ENCODE measurements around the gene TMPRSS11F.
"Not testable (repeated sequence)": the region's sequence is repeated elsewhere in the genome, so short reads cannot be mapped to it uniquely, and the experiment has no call there.

TMPRSS11F gene

DNA sequence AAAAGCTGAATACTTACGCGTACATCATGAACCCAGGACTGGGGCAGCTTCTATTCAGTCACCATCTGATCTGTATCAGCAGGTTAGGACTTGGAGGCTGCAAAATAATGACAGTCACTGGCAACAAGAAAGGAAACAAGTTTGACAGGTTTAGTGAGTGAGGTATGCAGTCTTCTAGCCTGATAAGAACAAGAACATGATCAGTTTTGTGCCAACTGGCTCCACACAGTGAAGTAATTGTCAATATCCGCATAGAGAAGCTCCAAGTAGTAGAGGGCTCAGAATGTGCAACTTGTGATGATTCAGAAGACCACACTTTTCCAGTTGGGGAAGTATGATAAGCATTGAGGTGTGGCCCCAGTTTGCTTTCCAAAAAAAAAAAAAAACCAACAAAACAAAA is at the start of gene TMPRSS11F:
Gene TMPRSS11F (minus strand): TSS at position 77 of the 400 bp plus-strand sequence. CDS start 49 bp downstream, at position 28.
- no peak within 1 kb of the TSS for H3K4me3 ChIP-seq (ENCODE audit: low read depth, low read length)

DNA sequence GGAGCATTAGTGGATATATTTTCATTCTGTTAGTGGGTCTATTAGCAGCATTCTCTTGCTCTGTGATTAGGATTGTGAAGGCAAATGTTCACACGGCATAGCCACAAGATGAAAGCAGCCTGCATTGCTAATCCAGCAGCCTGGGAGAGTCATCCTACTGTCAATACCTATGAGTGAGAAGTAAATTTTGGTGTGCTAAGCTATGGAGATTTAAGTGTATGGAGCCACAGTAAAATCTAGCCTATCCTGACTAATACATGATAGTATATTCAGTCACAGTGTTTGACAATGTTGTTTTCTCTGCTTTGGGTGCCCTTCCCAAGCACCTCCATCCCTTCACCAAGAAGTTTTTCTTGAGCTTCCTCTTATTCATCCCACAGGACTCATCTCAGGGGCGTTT is 47.2 kb upstream of the TMPRSS11F start:
- H3K4me3 ChIP-seq (ENCODE audit: low read depth, low read length) = no peak overlapping the region

DNA sequence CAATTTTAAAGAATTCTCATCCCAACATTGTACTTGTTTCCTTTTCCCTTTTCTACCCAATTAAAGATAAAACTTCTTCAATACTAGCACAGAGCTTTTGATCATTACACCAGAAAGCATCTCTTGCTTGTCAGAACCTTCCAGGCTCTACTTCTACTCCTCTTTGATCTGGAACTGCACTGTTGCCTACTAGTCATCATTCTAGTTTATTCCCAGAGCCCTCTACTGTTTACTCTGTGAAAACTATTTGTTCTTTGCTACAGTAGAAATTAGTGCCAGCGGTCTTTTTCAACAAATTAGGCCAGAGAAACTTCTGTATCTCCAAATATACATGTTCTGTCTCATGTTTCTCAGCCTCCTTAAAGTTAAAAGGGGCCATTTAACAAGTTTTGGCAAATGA is 46.8 kb upstream of the TMPRSS11F start:
- no peak overlapping the region for H3K4me3 ChIP-seq (ENCODE audit: low read depth, low read length)

DNA sequence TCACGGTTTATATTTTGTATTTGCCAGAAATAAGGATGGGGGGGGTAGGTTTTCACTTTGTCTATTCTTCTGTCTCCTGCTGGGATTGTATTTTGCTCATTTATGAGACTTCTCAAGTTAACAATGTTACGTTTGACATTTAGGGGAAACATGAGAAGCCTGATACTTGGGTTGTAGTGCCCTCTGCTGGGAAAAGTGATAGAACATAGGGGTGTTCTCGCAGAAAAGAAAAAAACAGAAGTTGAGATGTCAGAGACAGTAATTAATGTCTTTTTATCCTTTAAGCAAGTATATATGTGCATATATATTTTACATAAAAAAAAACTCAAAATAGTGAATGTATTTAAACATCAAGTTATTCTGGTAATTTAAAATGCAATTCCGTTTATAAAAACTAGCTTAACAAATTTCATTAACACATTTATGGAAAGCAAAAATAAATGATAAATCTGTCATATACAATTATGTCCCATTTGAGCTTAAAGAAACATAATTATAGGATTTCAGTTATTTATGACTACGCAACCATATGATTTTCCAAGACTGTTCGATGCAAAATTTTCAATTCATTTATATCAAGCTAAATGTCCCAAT is 46.0 kb upstream of the TMPRSS11F start:
- no peak overlapping the region for H3K4me3 ChIP-seq (ENCODE audit: low read depth, low read length)

DNA sequence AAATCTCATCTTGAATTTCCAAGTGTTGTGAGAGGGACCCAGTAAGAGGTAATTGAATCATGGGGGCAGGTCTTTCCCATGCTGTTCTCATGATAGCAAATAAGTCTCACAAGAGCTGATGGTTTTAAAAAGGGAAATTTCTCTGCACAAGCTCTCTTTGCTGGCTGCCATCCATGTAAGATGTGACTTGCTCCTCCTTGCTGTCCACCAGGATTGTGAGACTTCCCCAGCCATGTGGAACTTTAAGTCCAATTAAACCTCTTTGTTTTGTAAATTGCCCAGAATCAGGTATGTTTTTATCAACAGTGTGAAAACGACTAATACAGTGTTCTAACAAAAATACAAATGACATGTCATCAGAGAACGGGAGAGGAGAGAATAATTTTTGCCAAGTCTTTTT is 44.7 kb upstream of the TMPRSS11F start:
- not testable (repeated sequence) for H3K4me3 ChIP-seq (ENCODE audit: low read depth, low read length)

DNA sequence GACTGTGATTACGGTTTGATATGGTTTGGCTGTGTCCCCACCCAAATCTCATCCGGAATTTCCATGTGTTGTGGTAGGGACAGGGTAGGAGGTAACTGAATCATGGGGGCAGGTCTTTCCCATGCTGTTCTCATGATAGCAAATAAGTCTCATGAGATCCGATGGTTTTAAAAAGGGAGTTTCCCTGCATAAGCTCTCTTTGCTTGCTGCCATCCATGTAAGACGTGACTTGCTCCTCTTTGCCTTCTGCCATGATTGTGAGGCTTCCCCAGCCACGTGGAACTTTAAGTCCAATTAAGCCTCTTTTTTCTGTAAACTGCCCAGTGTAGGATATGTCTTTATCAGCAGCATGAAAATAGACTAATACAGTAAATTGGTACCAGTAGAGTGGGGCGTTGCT is 42.5 kb upstream of the TMPRSS11F start:
- not testable (repeated sequence) for H3K4me3 ChIP-seq (ENCODE audit: low read depth, low read length)

DNA sequence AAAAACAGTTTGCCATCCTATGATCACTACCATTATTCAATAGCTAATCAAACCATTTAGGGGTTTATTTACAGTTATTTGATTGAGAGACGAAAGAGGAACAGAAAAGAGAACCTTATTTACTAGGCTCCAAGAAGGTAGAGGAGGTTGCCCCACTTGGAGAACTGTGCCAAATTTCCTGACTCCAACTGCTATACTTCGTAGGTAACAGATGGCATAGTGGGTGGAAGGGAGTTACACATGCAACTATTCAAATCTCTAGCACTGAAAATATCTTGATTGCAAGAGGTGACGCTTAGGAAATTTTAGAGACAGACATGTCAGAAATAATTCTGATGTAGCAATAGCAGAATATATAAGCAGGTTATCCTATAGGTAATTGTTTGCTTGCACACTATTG is 38.0 kb upstream of the TMPRSS11F start:
- H3K4me3 ChIP-seq (ENCODE audit: low read depth, low read length) = no peak overlapping the region

DNA sequence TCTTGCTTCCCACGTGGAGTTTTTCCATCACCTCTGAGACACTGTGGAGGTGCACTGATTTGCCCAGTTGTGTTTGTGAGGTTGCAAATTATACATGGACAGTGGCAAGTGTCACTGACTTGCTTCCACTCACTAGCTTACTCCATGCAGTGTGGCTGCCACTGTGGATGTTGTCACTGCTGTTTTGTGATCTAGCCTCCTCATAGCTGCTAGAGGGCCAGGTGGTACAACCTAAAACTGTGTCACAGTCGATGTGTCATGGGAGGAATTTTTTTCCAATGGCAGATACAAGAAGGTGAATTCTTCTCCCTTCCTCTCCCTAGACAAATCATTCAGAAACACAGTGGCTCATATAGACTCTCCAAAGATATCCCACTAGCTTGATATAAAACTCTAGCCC is 37.5 kb upstream of the TMPRSS11F start:
- H3K4me3 ChIP-seq (ENCODE audit: low read depth, low read length) = no peak overlapping the region

DNA sequence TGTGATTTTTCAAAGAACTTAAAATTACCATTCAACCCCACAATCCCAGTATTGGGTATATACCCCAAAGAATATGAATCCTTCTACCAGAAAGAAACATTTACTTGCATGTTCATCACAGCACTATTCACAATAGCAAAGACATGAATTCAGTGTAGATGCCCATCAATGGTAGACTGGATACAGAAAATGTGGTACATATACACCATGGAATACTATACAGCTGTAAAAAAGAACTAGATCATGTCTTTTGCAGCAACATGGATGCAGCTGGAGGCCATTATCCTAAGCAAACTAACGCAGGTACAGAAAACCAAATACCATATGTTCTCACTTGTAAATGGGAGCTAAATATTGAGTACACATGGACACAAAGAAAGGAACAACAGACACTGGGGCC is 34.1 kb upstream of the TMPRSS11F start:
- no peak overlapping the region for H3K4me3 ChIP-seq (ENCODE audit: low read depth, low read length)

DNA sequence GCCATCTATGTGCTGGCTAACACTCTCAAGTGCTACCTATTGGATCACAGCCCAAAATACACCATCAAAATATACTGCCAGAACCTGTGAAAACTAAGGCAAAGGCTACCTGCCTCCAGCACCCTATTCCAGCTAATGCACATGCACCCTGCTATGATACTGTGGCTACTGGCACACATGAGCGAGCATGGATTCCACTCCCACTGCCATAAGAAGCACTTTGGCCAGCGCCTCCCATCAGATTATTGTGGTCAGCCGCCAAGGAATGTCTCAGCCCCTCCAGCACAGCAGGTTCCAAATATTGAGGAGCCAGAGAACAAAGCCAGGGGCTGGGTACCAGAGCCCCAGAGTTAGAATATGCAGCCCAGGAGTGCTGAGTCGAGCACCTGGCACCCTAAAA is 32.5 kb upstream of the TMPRSS11F start:
- no peak overlapping the region for H3K4me3 ChIP-seq (ENCODE audit: low read depth, low read length)

DNA sequence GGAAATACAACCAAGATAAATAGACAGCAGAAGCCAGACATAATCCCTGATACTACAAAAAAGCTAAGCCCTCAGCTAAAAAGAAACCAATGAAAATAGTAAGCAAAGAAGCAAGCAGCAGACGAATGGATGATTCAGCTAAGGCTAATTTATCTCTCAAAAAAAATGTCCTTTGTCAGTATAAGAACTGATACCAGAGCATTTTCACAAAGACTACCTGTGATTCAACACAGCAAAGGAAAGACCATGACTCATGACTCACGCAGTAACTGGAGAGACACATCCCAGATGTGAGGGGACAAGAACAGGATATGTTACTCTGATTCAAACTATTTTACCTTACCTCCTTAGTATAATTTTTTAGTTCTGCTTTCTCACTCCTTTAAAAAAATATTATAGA is 22.7 kb upstream of the TMPRSS11F start:
- no peak overlapping the region for H3K4me3 ChIP-seq (ENCODE audit: low read depth, low read length)

DNA sequence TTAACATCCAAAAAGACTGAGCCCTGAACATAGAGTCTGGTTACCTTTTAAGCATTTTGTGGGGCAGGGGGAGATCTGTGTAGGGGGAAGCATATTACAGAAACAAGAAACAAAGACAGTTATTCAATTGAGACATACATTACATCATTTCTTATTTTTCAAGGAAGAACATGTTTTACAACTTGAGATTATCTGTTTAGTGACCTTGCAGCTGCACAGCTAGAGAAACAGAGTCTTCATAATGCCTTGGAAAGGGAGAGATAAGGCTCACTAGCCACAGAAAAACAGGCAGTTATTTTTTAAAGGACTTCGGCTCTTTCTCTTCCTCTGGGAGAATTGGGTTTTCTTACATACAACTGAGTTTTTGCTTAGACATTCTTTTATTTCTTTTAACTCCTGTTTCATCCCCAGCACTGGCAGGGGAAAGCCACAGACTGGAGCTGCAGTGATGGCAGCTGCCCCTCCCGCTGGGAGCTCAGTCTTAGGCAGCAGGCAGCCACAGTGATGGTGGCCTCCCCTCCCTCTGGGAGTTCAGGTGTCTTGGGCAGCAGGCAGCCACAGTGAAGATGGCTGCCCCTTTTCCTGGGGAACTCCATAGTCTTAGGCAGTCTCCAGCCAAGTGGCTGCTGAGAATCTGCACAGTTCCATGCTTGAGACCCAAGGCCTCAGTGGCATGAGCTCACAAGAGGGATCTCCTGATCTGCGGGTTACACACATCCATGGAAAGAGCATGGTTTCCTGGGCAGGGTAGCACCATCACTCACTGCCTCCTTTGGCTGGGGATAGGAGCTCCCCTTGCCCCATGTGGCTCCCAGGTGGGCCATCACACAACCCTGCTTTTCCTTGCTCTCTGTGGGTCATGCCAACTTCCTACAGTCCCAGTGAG is 19.4 kb upstream of the TMPRSS11F start:
- H3K4me3 ChIP-seq (ENCODE audit: low read depth, low read length) = no peak overlapping the region

DNA sequence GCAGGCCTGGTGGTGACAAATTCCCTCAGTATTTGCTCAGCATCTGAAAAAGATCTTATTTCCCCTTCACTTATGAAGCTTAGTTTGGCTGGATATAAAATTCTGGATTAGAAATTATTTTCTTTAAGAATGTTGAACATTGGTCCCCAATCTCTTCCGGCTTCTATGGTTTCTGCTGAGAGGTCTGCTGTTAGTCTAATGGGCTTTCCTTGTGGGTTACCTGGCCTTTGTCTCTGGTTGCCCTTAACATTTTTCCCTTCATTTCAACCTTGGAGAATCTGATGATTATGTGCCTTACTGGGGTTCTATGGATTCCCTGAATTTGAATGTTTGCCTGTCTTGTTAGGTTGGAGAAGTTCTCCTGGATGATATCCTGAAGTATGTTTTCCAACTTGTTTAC is 17.4 kb upstream of the TMPRSS11F start:
- no peak overlapping the region for H3K4me3 ChIP-seq (ENCODE audit: low read depth, low read length)

DNA sequence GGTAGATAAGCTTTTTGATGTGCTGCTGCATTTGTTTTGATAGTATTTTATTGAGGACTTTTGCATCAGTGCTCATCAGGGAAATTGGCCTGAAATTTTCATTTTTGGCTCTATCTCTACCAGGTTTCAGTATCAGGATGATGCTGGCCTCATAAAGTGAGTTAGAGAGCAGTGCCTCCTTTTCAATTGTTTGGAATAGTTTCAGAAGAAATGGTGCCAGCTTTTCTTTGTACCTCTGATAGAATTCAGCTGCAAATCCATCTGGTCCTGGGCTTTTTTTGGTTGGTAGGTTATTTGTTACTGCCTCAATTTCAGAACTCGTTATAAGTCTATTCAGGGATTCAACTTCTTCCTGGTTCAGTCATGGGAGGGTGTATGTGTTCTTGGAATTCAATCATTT is 15.6 kb upstream of the TMPRSS11F start:
- H3K4me3 ChIP-seq (ENCODE audit: low read depth, low read length) = no peak overlapping the region

DNA sequence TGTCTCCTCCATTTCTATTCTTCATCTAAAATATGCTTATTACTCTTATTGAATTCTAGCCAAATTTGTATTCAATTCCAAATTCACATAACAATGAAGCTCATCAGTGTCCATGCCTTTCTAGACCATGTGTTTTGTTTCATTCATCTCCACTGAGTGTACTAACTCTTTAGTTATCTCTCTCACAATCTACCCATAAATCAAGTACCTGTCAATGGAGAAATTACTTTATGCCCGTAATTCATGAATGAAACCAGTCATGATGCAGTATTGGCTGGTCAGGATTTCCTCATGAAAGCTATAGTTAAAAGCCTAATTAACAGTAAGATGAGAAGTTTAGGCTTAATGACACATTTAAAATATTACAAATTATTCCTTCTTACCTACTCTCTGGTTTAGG is 12.2 kb upstream of the TMPRSS11F start:
- no peak overlapping the region for H3K4me3 ChIP-seq (ENCODE audit: low read depth, low read length)

DNA sequence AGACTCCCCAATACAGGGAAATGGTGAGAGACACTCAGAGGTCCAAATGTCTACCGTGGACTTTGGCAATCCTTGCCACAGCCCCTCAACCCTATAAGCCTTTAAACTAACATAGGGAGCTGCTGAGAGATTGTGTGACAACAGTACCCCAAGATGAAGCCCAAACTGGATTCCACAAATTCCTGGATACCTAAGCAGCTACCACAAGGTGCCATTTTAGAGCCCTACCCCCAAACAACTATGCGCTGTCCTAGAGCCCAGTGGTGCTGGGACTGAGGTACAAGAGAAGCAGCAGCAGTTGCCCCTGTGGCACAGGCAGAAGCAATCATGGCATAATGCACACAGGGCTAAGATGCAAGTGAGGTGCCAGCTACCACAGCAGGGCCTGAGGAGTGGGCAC is 2.7 kb upstream of the TMPRSS11F start:
- H3K4me3 ChIP-seq (ENCODE audit: low read depth, low read length) = no peak overlapping the region

DNA sequence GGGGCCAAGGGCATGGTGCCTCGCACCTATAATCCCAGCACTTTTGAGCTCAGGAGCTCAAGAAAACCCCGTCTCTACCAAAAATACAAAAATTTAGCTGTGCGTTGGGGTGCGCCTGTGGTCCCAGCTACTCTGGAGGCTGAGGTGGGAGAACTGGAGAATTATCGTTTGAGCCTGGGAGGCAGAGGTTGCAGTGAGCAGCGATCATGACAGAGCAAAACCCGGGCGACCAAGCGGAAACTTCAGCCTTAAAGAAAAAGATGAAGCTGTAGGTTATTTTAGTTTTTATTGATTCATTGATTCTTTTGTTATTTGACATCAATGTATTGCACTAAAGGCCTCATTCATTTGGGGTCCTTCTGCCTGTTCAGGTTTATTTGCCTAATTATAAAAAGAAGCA is 5.4 kb downstream of the TMPRSS11F start:
- H3K4me3 ChIP-seq (ENCODE audit: low read depth, low read length) = no peak overlapping the region

DNA sequence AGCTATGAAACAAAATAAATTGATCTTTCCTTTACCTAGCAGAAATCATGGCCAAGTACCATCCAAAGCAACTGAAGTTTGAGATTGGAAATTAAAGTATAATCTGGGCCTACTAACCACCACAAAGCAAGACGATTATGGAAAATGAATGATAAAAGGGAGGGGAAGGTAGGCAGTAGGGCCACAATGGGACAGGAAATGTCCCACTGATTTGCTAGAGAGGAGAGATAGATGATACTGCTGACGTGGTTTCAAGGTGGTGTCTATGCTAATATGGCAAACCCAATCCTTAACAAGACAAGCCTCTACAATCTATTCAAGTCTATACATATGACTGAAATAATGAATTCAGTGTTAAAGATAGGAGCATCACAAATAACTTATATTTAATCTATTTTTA is 6.1 kb downstream of the TMPRSS11F start:
- H3K4me3 ChIP-seq (ENCODE audit: low read depth, low read length) = no peak overlapping the region

DNA sequence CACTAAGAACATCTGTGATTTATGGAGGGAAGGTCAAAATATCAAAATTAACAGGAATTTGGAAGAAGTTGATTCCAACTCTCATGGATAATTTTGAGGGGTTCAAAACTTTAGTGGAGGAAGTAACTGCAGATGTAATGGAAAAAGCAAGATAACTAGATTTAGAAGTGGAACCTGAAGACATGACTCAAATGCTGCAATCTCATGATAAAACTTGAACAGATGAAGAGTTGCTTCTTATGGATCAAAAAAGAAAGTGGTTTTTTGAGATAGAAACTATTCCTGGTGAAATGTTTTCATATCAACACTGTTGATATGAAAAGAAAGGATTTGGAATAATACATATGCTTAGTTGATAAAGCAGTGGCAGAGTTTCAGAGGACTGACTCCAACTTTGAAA is 9.7 kb downstream of the TMPRSS11F start:
- H3K4me3 ChIP-seq (ENCODE audit: low read depth, low read length) = no peak overlapping the region

DNA sequence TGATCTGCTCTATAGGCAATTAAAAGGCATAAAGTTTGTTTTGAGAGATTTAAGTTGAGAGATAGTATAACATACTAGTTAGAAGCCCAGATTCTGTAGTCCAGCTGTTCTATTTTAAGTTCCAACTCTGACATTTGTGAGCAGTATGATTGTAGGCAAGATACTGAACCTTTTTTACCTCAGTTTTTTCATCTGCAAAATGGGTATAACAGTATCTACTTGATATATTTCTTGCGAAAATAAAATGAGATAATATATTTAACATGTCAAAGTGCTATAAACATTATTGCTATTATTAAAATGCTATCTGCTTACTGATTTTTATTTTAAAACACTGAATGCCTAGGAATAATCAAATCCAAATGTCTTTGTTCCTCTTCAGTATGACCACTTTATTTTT is 19.2 kb downstream of the TMPRSS11F start:
- H3K4me3 ChIP-seq (ENCODE audit: low read depth, low read length) = no peak overlapping the region

DNA sequence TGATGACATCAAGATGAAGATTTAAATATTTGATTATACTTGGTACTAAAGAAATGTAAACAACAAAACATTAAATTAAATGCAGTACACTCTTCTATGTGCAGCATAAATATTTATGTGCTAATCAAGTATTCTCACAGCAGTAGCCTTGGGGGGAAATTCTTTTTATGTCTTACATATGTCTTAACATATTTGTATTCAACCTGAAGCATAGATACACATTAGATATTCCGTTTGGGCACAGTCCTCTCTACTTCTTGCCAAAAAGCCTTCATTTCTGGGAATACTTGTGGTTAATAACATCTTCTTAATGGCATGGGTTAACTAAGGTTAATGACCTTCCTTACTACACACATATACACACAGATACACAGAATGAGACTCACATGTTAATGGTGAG is 19.8 kb downstream of the TMPRSS11F start:
- H3K4me3 ChIP-seq (ENCODE audit: low read depth, low read length) = no peak overlapping the region

DNA sequence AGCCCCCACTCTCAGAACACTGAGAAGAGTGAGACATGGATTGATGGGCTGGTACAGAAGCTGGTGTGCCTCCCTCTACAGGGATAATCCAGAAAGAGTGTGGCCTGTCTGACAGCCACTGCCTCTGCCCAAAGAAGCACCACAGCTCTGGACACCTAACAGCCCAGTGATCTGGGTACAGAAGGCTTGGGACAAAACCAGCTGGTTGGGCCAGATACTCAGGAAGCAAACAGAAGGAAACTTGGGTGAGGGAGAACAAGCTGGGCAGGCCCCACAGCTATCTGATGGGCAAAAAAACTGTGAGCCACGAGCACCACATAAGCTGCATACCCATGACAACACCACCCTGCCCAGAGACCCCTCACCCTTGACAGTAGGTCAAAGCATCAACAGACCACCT is 46.9 kb downstream of the TMPRSS11F start:
- H3K4me3 ChIP-seq (ENCODE audit: low read depth, low read length) = no peak overlapping the region

DNA sequence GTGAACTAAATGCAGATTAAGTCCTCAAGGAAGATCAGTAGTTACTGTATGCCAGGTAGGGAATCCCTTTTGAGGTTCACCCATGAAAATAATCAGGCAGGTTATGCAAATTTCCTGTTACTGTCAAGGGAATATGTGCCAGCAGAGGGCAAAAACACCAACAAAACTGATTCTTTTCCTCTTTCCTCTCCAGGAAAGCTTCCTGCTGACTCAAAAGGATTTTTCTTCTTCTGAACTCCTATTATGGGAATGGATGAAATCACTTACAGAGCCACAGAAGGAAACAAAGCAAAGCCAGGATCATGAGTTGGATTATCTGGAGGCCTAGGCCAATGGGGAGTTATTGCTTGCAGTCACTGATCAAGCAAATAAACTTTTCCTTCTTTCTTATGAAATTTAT is 49.7 kb downstream of the TMPRSS11F start:
- H3K4me3 ChIP-seq (ENCODE audit: low read depth, low read length) = no peak overlapping the region

Data from iPS-11a (cell line).